Measurements from ENCODE around the gene SDHAF2.
"Not testable (repeated sequence)": the region's sequence is repeated elsewhere in the genome, so short reads cannot be mapped to it uniquely, and the experiment has no call there.

The SDHAF2 gene

GRCh38 chr11:61477126-61477525 is 47.2 kb downstream of the SDHAF2 start:
- no peaks in the 10 kb centered on the region for H3K9me3 ChIP-seq (ENCODE audit: control insufficient read depth, low read length)
- no peak overlapping the region for H2AFZ ChIP-seq
- H3K4me3 ChIP-seq (ENCODE audit: low read depth, low read length) = no peak overlapping the region
- no peak overlapping the region for H3K4me2 ChIP-seq (ENCODE audit: low read length)
- H3K36me3 ChIP-seq (ENCODE audit: control insufficient read depth, insufficient read depth, low read length) = no peaks in the 10 kb centered on the region
- no peak overlapping the region for H3K27ac ChIP-seq
- no peaks in the 10 kb centered on the region for H3K79me2 ChIP-seq
- H3K27me3 ChIP-seq (ENCODE audit: control insufficient read depth, insufficient read depth, low read length) = no peaks in the 10 kb centered on the region
- no peak for TF ChIP-seq CTCF (IDR thresholded peaks at IDR 0.05)
- H3K4me1 ChIP-seq = no peaks in the 10 kb centered on the region
- no peak overlapping the region for H3K9ac ChIP-seq

DNA sequence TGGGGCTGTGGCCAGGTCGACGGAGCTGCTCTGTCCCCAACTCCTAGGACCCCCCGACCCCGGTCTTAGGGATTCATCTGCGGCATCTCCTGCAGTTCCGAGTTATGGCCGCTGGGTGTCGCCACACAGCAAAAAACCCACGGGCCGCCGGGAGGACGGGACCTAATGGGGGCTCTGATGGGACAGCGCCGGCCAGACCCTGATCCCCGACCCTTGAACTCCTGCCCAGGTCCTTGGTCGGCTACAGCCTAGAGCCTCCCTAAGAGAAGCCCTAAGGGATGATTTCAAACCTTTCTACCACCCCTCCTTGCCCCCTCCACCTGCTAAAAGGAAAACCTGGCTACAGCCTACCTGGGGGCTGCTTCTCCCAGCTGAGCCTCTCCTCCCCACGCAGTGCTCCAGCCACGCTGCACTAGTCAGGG is 47.8 kb downstream of the SDHAF2 start:
- H3K27ac ChIP-seq = no peak overlapping the region

GRCh38 chr11:61479360-61480058 is 49.6 kb downstream of the SDHAF2 start:
- not testable (repeated sequence) for H3K9me3 ChIP-seq (ENCODE audit: control insufficient read depth, low read length); H3K79me2 ChIP-seq; H3K4me2 ChIP-seq (ENCODE audit: low read length); H3K27me3 ChIP-seq (ENCODE audit: control insufficient read depth, insufficient read depth, low read length); H3K36me3 ChIP-seq (ENCODE audit: control insufficient read depth, insufficient read depth, low read length); H3K4me3 ChIP-seq (ENCODE audit: low read depth, low read length); H2AFZ ChIP-seq; H3K27ac ChIP-seq; H3K4me1 ChIP-seq; H3K9ac ChIP-seq

More for the DNA sequence above, 47.8 kb downstream of the SDHAF2 start:
- H3K79me2 ChIP-seq = no peaks in the 10 kb centered on the region
- no peaks in the 10 kb centered on the region for H3K27me3 ChIP-seq (ENCODE audit: control insufficient read depth, insufficient read depth, low read length)
- H3K36me3 ChIP-seq (ENCODE audit: control insufficient read depth, insufficient read depth, low read length) = no peaks in the 10 kb centered on the region
- no peak overlapping the region for H3K4me3 ChIP-seq (ENCODE audit: low read depth, low read length)
- H3K4me1 ChIP-seq = no peaks in the 10 kb centered on the region
- no peak overlapping the region for H2AFZ ChIP-seq
- no peak overlapping the region for H3K4me2 ChIP-seq (ENCODE audit: low read length)
- no peak overlapping the region for H3K9ac ChIP-seq
- H3K9me3 ChIP-seq (ENCODE audit: control insufficient read depth, low read length) = no peaks in the 10 kb centered on the region
- peak; percentile 85 for TF ChIP-seq CTCF (IDR thresholded peaks at IDR 0.05)

DNA sequence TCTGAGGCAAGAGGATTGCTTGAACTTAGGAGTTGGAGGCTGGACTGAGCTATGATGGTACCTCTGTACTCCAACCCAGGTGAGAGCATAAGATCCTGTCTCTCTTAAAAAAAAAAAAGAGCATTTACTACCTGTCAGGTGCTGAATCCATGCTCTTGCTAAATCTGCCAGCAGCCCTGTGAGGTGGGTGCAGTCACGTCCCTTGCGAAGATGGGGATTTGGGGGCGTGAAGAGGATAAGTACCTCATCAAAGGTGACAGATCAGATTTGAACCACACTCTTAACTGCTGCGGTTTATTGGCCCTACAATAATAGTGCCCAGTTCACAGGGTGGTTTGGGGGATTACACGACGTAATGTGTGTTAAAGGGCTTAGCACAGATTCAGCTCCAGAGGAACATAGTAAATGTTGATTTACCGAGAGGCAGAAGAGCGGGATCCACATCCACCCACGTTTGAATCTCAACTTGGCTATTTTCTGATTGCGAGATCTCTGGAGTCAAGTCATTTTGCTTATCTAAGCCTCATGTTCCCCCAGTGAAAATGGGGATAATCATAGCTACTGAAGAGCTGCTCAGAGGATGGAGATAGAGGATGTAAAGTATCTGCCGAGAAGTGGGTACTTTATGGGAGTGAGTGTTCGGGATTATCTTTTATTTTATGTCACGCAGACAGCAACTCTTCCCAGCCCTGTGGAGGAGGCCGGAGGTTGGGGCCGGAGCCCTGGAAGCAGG is 50.5 kb downstream of the SDHAF2 start:
- Histone ChIP-seq H3K9ac (no peak overlapping the region), H3K79me2 (no peaks in the 10 kb centered on the region), H2AFZ (peak overlapping the region; percentile 15), H3K4me3 (ENCODE audit: low read depth, low read length) (no peak overlapping the region), H3K4me1 (no peaks in the 10 kb centered on the region), H3K27me3 (ENCODE audit: control insufficient read depth, insufficient read depth, low read length) (no peaks in the 10 kb centered on the region), H3K36me3 (ENCODE audit: control insufficient read depth, insufficient read depth, low read length) (no peaks in the 10 kb centered on the region), H3K9me3 (ENCODE audit: control insufficient read depth, low read length) (no peaks in the 10 kb centered on the region), H3K4me2 (ENCODE audit: low read length) (no peak overlapping the region), H3K27ac (no peak overlapping the region)
- no peak for TF ChIP-seq CTCF (IDR thresholded peaks at IDR 0.05)

- Histone ChIP-seq H3K36me3 (ENCODE audit: control insufficient read depth, insufficient read depth, low read length) (no peaks in the 10 kb centered on the region), H3K4me1 (no peaks in the 10 kb centered on the region), H3K4me2 (ENCODE audit: low read length) (no peak overlapping the region), H3K9me3 (ENCODE audit: control insufficient read depth, low read length) (no peaks in the 10 kb centered on the region), H3K4me3 (ENCODE audit: low read depth, low read length) (no peak overlapping the region), H2AFZ (peak overlapping the region; percentile 15), H3K27ac (no peak overlapping the region), H3K27me3 (ENCODE audit: control insufficient read depth, insufficient read depth, low read length) (no peaks in the 10 kb centered on the region), H3K9ac (no peak overlapping the region), H3K79me2 (no peaks in the 10 kb centered on the region)
- TF ChIP-seq CTCF (IDR thresholded peaks at IDR 0.05) = no peak
These were observed 51.0 kb downstream of the SDHAF2 start for GRCh38 chr11:61480994-61481335.
